Peyer's patch (tissue), 4 donors: ENCODE data around the gene TCEANC.

Experiments used
- POLR2A ChIP-seq, 2 donors: fragments of 450-650 bp; IDR thresholded peaks; one replicate each; pipeline ENCODE4 v1.5.1; 2017; ENCODE audit warnings: antibody characterized with exemption in 2 of 2, mild to moderate bottlenecking in 2 of 2, moderate library complexity in 2 of 2
- TF ChIP-seq, protein P1 (sequence below), 6 experiments: fragments of 450-650 bp in 4 of 6; fragments of 200-600 bp in 2 of 6; sonication (generic) in 1 of 6; IDR thresholded peaks; one replicate each; pipeline ENCODE4 v1.5.1; 2017 to 2019; ENCODE audit warnings: antibody characterized with exemption in 6 of 6, mild to moderate bottlenecking in 3 of 6, moderate library complexity in 1 of 6

GRCh38 chrX:13647709-13648212, 5.2 kb upstream of the TCEANC start:
- TF ChIP-seq POLR2A (IDR thresholded peaks at IDR 0.05), result no peak
- TF ChIP-seq, protein P1, sequence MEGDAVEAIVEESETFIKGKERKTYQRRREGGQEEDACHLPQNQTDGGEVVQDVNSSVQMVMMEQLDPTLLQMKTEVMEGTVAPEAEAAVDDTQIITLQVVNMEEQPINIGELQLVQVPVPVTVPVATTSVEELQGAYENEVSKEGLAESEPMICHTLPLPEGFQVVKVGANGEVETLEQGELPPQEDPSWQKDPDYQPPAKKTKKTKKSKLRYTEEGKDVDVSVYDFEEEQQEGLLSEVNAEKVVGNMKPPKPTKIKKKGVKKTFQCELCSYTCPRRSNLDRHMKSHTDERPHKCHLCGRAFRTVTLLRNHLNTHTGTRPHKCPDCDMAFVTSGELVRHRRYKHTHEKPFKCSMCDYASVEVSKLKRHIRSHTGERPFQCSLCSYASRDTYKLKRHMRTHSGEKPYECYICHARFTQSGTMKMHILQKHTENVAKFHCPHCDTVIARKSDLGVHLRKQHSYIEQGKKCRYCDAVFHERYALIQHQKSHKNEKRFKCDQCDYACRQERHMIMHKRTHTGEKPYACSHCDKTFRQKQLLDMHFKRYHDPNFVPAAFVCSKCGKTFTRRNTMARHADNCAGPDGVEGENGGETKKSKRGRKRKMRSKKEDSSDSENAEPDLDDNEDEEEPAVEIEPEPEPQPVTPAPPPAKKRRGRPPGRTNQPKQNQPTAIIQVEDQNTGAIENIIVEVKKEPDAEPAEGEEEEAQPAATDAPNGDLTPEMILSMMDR (IDR thresholded peaks at IDR 0.05), result no peak
